Type B pancreatic cell (in vitro differentiated cells): Measurements from ENCODE around the gene SLC11A2. TPM values are rescaled to one million over a fixed set of nuclear protein-coding genes. Genes with fewer than 3 reads are reported as not detected.
"Not testable (repeated sequence)": the region's sequence is repeated elsewhere in the genome, so short reads cannot be mapped to it uniquely, and the experiment has no call there.

Experiments
- DNase-seq: peaks from one replicate; pipeline ENCODE4 v3.0.0; 2021; ENCODE audit warnings: mixed read lengths; ENCODE audit not compliant: unreplicated experiment; ENCODE audit errors: extremely low spot score
- H3K27ac Mint-ChIP-seq: 2 replicates; pipeline ENCODE4 v1.8.0; 2021; ENCODE audit warnings: mild to moderate bottlenecking, mixed read lengths
- H3K27me3 Mint-ChIP-seq: 2 replicates; pipeline ENCODE4 v1.8.0; 2021; ENCODE audit warnings: mixed read lengths
- H3K36me3 Mint-ChIP-seq: 2 replicates; pipeline ENCODE4 v1.8.0; 2021; ENCODE audit warnings: mixed read lengths
- H3K4me1 Mint-ChIP-seq: one replicate; pipeline ENCODE4 v1.8.0; 2021; ENCODE audit warnings: mixed read lengths; ENCODE audit not compliant: unreplicated experiment
- H3K4me3 Mint-ChIP-seq: 2 replicates; pipeline ENCODE4 v1.8.0; 2021; ENCODE audit warnings: mild to moderate bottlenecking, mixed read lengths
- H3K9me3 Mint-ChIP-seq: 2 replicates; pipeline ENCODE4 v1.8.0; 2021; ENCODE audit warnings: mixed read lengths
- CTCF ChIP-seq: fragments of 200-600 bp; sonication (generic); conservative IDR thresholded peaks from 2 replicates; pipeline ENCODE4 v1.5.0; 2021; ENCODE audit warnings: antibody characterized with exemption, mild to moderate bottlenecking
- total RNA-seq: library from RNA; stranded (reverse); gene quantifications from 2 replicates; pipeline ENCODE4 v1.2.1, GENCODE V29; 2021; ENCODE audit warnings: low replicate concordance

SLC11A2 gene
- total RNA-seq, 1 donor from 2014 or later, result 56.3 TPM

GRCh38 chr12:50964432-50964831 lies 61.8 kb downstream of the SLC11A2 start:
- H3K27ac Mint-ChIP-seq, result no peak overlapping the region
- peaks cover 5% of the 10 kb centered on the region for H3K4me1 Mint-ChIP-seq
- H3K27me3 Mint-ChIP-seq, result no peaks in the 10 kb centered on the region
- peaks cover 7% of the 10 kb centered on the region for H3K36me3 Mint-ChIP-seq
- no peak for TF ChIP-seq CTCF
- H3K9me3 Mint-ChIP-seq, result no peaks in the 10 kb centered on the region
- no peak for DNase-seq
- no peak overlapping the region for H3K4me3 Mint-ChIP-seq

DNA sequence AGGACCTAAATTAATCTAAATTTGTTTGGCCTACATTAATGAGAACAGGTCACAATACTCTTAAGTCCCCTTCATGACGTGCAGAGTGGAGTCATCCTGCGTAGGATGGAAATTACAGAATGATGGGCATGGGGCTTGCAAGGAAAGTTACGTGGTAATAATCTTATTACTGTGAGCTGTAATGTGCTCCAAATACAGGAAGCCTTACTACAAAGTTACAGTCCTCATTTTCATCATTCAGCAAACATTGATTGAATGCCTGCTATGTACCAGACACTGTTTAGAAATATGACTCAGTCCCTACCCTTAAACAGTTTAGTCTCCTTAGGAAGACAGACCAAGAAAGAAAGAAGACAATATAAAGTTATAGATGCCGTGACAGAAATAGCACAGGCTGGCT lies 64.5 kb downstream of the SLC11A2 start:
- no peak for TF ChIP-seq CTCF
- Mint-ChIP-seq H3K27me3 (no peaks in the 10 kb centered on the region), H3K27ac (no peak overlapping the region), H3K4me3 (no peak overlapping the region), H3K9me3 (no peaks in the 10 kb centered on the region), H3K4me1 (peaks cover 5% of the 10 kb centered on the region), H3K36me3 (no peaks in the 10 kb centered on the region)
- DNase-seq, result no peak

- TF ChIP-seq CTCF, result no peak
- no peaks in the 10 kb centered on the region for H3K27me3 Mint-ChIP-seq
- no peaks in the 10 kb centered on the region for H3K9me3 Mint-ChIP-seq
- H3K36me3 Mint-ChIP-seq, result no peaks in the 10 kb centered on the region
- no peak overlapping the region for H3K27ac Mint-ChIP-seq
- no peak overlapping the region for H3K4me3 Mint-ChIP-seq
- DNase-seq, result no peak
- H3K4me1 Mint-ChIP-seq, result peaks cover 5% of the 10 kb centered on the region
Observed at GRCh38 chr12:50960130-50960529, 66.1 kb downstream of the SLC11A2 start.

- no peaks in the 10 kb centered on the region for H3K36me3 Mint-ChIP-seq
- H3K27me3 Mint-ChIP-seq, result no peaks in the 10 kb centered on the region
- no peaks in the 10 kb centered on the region for H3K9me3 Mint-ChIP-seq
- H3K27ac Mint-ChIP-seq, result no peak overlapping the region
- H3K4me3 Mint-ChIP-seq, result no peak overlapping the region
- no peak for DNase-seq
- H3K4me1 Mint-ChIP-seq, result peaks cover 5% of the 10 kb centered on the region
- no peak for TF ChIP-seq CTCF
Observed at GRCh38 chr12:50955697-50956096, 70.5 kb downstream of the SLC11A2 start.

- Mint-ChIP-seq H3K27ac (no peak overlapping the region), H3K4me3 (no peak overlapping the region), H3K36me3 (no peaks in the 10 kb centered on the region), H3K27me3 (no peaks in the 10 kb centered on the region), H3K4me1 (peaks cover 5% of the 10 kb centered on the region), H3K9me3 (no peaks in the 10 kb centered on the region)
- DNase-seq, result no peak
- TF ChIP-seq CTCF, result no peak
Observed at GRCh38 chr12:50955288-50955687, 70.9 kb downstream of the SLC11A2 start.

DNA sequence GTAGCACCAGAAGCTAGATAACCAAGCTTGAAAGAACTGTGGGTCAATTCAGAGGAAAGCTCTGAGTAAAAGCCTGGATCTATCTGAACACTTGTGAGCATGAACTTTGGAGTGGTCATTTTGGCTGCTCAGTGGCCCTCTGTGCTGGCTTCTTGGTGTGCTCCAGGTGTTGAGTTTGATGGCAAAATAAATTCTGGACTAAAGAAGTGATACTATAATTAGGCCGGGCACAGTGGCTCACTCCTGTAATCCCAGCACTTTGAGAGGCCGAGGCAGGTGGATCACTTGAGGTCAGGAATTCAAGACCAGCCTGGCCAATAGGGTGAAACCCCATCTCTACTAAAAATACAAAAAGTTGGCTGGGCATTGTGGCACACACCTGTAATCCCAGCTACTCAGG lies 71.4 kb downstream of the SLC11A2 start:
- H3K4me1 Mint-ChIP-seq, DNase-seq, H3K27me3 Mint-ChIP-seq, H3K36me3 Mint-ChIP-seq, H3K9me3 Mint-ChIP-seq, H3K4me3 Mint-ChIP-seq, H3K27ac Mint-ChIP-seq: not testable (repeated sequence)
